Esophagus muscularis mucosa (tissue), 4 donors: ENCODE measurements around the gene TBC1D22A. TPM values are rescaled to one million over a fixed set of nuclear protein-coding genes. Genes with fewer than 3 reads are reported as not detected.

Experiments
- DNase-seq: peaks from one replicate; pipeline ENCODE4 v3.0.0-alpha.2; 2017; ENCODE audit errors: extremely low spot score
- H3K27ac ChIP-seq, 4 donors: fragments of 200-600 bp; sonication (generic); replicated peaks in 1 of 4; 1 replicate in 3 of 4; 2 replicates in 1 of 4; pipeline ENCODE4 v1.5.1; 2016 to 2019; ENCODE audit warnings: mild to moderate bottlenecking in 1 of 4
- H3K27me3 ChIP-seq, 4 donors: fragments of 200-600 bp; sonication (generic); one replicate each; pipeline versions ENCODE4 v1.5.1 to v1.6.0; 2016 to 2019
- H3K36me3 ChIP-seq, 4 donors: fragments of 200-600 bp; sonication (generic); one replicate each; pipeline ENCODE4 v1.5.1; 2016 to 2019
- H3K4me1 ChIP-seq, 4 donors: fragments of 200-600 bp; sonication (generic); one replicate each; pipeline ENCODE4 v1.5.1; 2016 to 2019
- H3K4me3 ChIP-seq, 4 donors: fragments of 200-600 bp; sonication (generic); 1 replicate in 2 of 4; 2 replicates in 2 of 4; pipeline ENCODE4 v1.5.1; 2016 to 2019; ENCODE audit warnings: mild to moderate bottlenecking in 4 of 4, moderate library complexity in 1 of 4
- H3K9me3 ChIP-seq, 4 donors: fragments of 200-600 bp; sonication (generic); 1 replicate in 3 of 4; 2 replicates in 1 of 4; pipeline ENCODE4 v1.5.1; 2016 to 2019
- CTCF ChIP-seq, 3 experiments: fragments of 200-600 bp in 2 of 3; fragments of 450-650 bp in 1 of 3; sonication (generic) in 2 of 3; IDR thresholded peaks; one replicate each; pipeline ENCODE4 v1.5.1; 2017 to 2019; ENCODE audit warnings: antibody characterized with exemption in 3 of 3, mild to moderate bottlenecking in 2 of 3, moderate library complexity in 1 of 3
- EP300 ChIP-seq: sonication (generic); formaldehyde crosslinking; IDR thresholded peaks from one replicate; pipeline ENCODE4 v1.6.1; 2017; ENCODE audit warnings: antibody characterized with exemption
- POLR2A ChIP-seq: fragments of 450-650 bp; IDR thresholded peaks from one replicate; pipeline ENCODE4 v1.6.1; 2017; ENCODE audit warnings: antibody characterized with exemption, moderate library complexity, mild to moderate bottlenecking, low read depth
- POLR2AphosphoS5 ChIP-seq, 2 donors: sonication (generic); formaldehyde crosslinking; IDR thresholded peaks; one replicate each; pipeline ENCODE4 v1.6.1; 2017; ENCODE audit warnings: antibody characterized with exemption in 2 of 2
- WGBS: methylation state at CpG from one replicate; pipeline ENCODE4 v1.1.5; 2018; 5-methylcytosine and 5-hydroxymethylcytosine counted together
- intact Hi-C: fragments of 100-400 bp; cut with DNase I; formaldehyde crosslinking; loops from one replicate; pipeline ENCODE4 v1.15.1; 2023
- total RNA-seq, 4 donors: library from RNA; depleted of rRNA; stranded (reverse); fragments of >200 nt; gene quantifications; one replicate each; pipeline versions ENCODE4 v1.1.0 to v1.2.1, GENCODE V29; 2016

Gene TBC1D22A
- total RNA-seq, 4 donors from 2014 or later: 15.2 to 20.7 (median 18.8) TPM

- peak overlapping the region in 2 of 4 donors; percentile 52 to 57 for H3K27ac ChIP-seq
- WGBS: 66% methylated on average over 23 of the region's 23 CpGs
- peaks cover 0 to 5% (median 0%) of the 10 kb centered on the region in 4 donors for H3K9me3 ChIP-seq
- TF ChIP-seq CTCF (IDR thresholded peaks at IDR 0.05): no peak
- no peak for TF ChIP-seq POLR2AphosphoS5 (IDR thresholded peaks at IDR 0.05)
- no peak for TF ChIP-seq POLR2A
- TF ChIP-seq EP300: no peak
- peaks cover 16 to 18% (median 16%) of the 10 kb centered on the region in 4 donors for H3K4me1 ChIP-seq
- DNase-seq: no peak
- peak overlapping the region; percentile 33 to 52 (median 40) for H3K4me3 ChIP-seq
- intact Hi-C loops: no loop called here
- H3K27me3 ChIP-seq: no peaks in the 10 kb centered on the region
- peaks cover 0 to 8% (median 0%) of the 10 kb centered on the region in 4 donors for H3K36me3 ChIP-seq
Observed at GRCh38 chr22:47153854-47154525, 391.5 kb downstream of the TBC1D22A start.

GRCh38 chr22:47154621-47155081, 392.2 kb downstream of the TBC1D22A start:
- peaks cover 0 to 5% (median 0%) of the 10 kb centered on the region in 4 donors for H3K9me3 ChIP-seq
- WGBS: 26% methylated on average over 12 of the region's 19 CpGs
- H3K36me3 ChIP-seq: peaks cover 0 to 8% (median 0%) of the 10 kb centered on the region in 4 donors
- peaks cover 16 to 18% (median 16%) of the 10 kb centered on the region in 4 donors for H3K4me1 ChIP-seq
- H3K4me3 ChIP-seq: peak overlapping the region; percentile 33 to 52 (median 40)
- no peak for DNase-seq
- intact Hi-C loops: no loop called here
- TF ChIP-seq CTCF (IDR thresholded peaks at IDR 0.05): peak in 1 of 3 experiments; percentile 11
- no peak for TF ChIP-seq POLR2A
- peak; percentile 13 to 44 for TF ChIP-seq POLR2AphosphoS5 (IDR thresholded peaks at IDR 0.05)
- TF ChIP-seq EP300: no peak
- H3K27ac ChIP-seq: peak overlapping the region in 3 of 4 donors; percentile 12 to 57 (median 52)
- H3K27me3 ChIP-seq: no peaks in the 10 kb centered on the region

- no peak for TF ChIP-seq POLR2A
- TF ChIP-seq EP300: no peak
- Histone ChIP-seq H3K27me3 (no peaks in the 10 kb centered on the region), H3K9me3 (peaks cover 0 to 5% (median 0%) of the 10 kb centered on the region in 4 donors), H3K36me3 (peaks cover 0 to 8% (median 0%) of the 10 kb centered on the region in 4 donors), H3K27ac (peak overlapping the region in 1 of 4 donors; percentile 57), H3K4me3 (peak overlapping the region in 3 of 4 donors; percentile 33 to 52 (median 42)), H3K4me1 (peaks cover 16 to 18% (median 16%) of the 10 kb centered on the region in 4 donors)
- intact Hi-C loops: no loop called here
- WGBS: 82% methylated on average over 31 of the region's 31 CpGs
- DNase-seq: no peak
Observed at GRCh38 chr22:47155131-47155885, 392.9 kb downstream of the TBC1D22A start.

GRCh38 chr22:47155912-47156311, 393.5 kb downstream of the TBC1D22A start:
- no peak for DNase-seq
- H3K4me3 ChIP-seq: no peak overlapping the region
- peaks cover 0 to 5% (median 0%) of the 10 kb centered on the region in 4 donors for H3K9me3 ChIP-seq
- intact Hi-C loops: no loop called here
- H3K27me3 ChIP-seq: no peaks in the 10 kb centered on the region
- no peak overlapping the region for H3K27ac ChIP-seq
- TF ChIP-seq EP300 (no peak), POLR2A (no peak), POLR2AphosphoS5 (IDR thresholded peaks at IDR 0.05) (no peak), CTCF (IDR thresholded peaks at IDR 0.05) (no peak)
- 94% methylated on average over 9 of the region's 9 CpGs for WGBS
- H3K36me3 ChIP-seq: peaks cover 0 to 8% (median 0%) of the 10 kb centered on the region in 4 donors
- H3K4me1 ChIP-seq: peaks cover 16 to 18% (median 16%) of the 10 kb centered on the region in 4 donors
